K562 treated with DMSO at 1 percent for 4 hours (cell line): ENCODE results near the gene DOCK3. TPM values are rescaled to one million over a fixed set of nuclear protein-coding genes. Genes with fewer than 3 reads are reported as not detected.

ENCODE experiments used
- total RNA-seq: library from RNA; unstranded; fragments of 300-600 nt; gene quantifications from 2 replicates; pipeline ENCODE4 v1.2.3, GENCODE V29; 2022; ENCODE audit not compliant: insufficient read depth

DOCK3 gene
- total RNA-seq: 0.06 TPM in 1 of 2 replicates, not detected in the other

GRCh38 chr3:50674349-50675178 lies at the start of gene DOCK3:
Gene DOCK3, plus strand, starts transcription at chr3:50674927. Its CDS starts 337 bp downstream, at chr3:50675264.

GRCh38 chr3:51384726-51385473 lies 710.2 kb downstream of the DOCK3 start, which contains the start of gene MANF:
Gene MANF, plus strand, starts transcription at chr3:51385291. Its CDS starts 52 bp downstream, at chr3:51385343.

GRCh38 chr3:51391075-51391565 lies 716.4 kb downstream of the DOCK3 start, which contains the start of gene RBM15B:
Gene RBM15B, plus strand, starts transcription at chr3:51391285. Its CDS starts 115 bp downstream, at chr3:51391400.

Other genes with a start within 250 kb of the DOCK3 start
- 0.35 TPM in 1 of 2 replicates, not detected in the other for gene CACNA2D2, start 171.3 kb upstream of the DOCK3 start, total RNA-seq
- gene C3orf18, start 107.2 kb upstream of the DOCK3 start, total RNA-seq: 2.2 and 7.2 TPM in 2 replicates
- gene HEMK1, start 105.4 kb upstream of the DOCK3 start, total RNA-seq: 8.9 and 10.4 TPM in 2 replicates
- 81.2 and 84.1 TPM in 2 replicates for gene CISH, start 63.2 kb upstream of the DOCK3 start, total RNA-seq
- gene MAPKAPK3, start 57.8 kb upstream of the DOCK3 start, total RNA-seq: 43.7 and 44.8 TPM in 2 replicates